Measurements from ENCODE around the gene KMT2E. TPM values are rescaled to one million over a fixed set of nuclear protein-coding genes. Genes with fewer than 3 reads are reported as not detected.

The KMT2E gene
- total and polyA plus RNA-seq, 11 donors, result 17.0 to 59.5 (median 44.3) TPM

GRCh38 chr7:105132835-105133234 is 118.8 kb downstream of the KMT2E start:
- DNase-seq (no peak), ATAC-seq (no peak)
- Histone ChIP-seq H3K4me3 (no peak overlapping the region), H3K27me3 (no peaks in the 10 kb centered on the region), H3K9me3 (no peaks in the 10 kb centered on the region), H3K27ac (no peak overlapping the region), H3K36me3 (peaks cover 0 to 34% (median 17%) of the 10 kb centered on the region in 9 donors), H3K4me1 (peaks cover 0 to 28% (median 7%) of the 10 kb centered on the region in 12 donors)
- TF ChIP-seq CTCF (IDR thresholded peaks at IDR 0.05) (no peak), POLR2A (IDR thresholded peaks at IDR 0.05) (no peak)
- WGBS, 4 donors, result 92 to 95% (median 94%) methylated on average over 10 of the region's 10 CpGs
- intact Hi-C loops (cut with DNase I), result no loop called here

GRCh38 chr7:105133358-105133757 is 119.4 kb downstream of the KMT2E start:
- 96 to 98% (median 96%) methylated on average over 7 of the region's 7 CpGs for WGBS, 4 donors
- Histone ChIP-seq H3K36me3 (peaks cover 0 to 40% (median 20%) of the 10 kb centered on the region in 9 donors), H3K27ac (no peak overlapping the region), H3K27me3 (no peaks in the 10 kb centered on the region), H3K9me3 (no peaks in the 10 kb centered on the region), H3K4me1 (peaks cover 0 to 28% (median 7%) of the 10 kb centered on the region in 12 donors), H3K4me3 (no peak overlapping the region)
- ATAC-seq (no peak), DNase-seq (no peak)
- TF ChIP-seq CTCF (IDR thresholded peaks at IDR 0.05) (no peak), POLR2A (IDR thresholded peaks at IDR 0.05) (no peak)
- intact Hi-C loops (cut with DNase I), result no loop called here

GRCh38 chr7:105133986-105134655 is 120.1 kb downstream of the KMT2E start:
- H3K4me1 ChIP-seq, result peaks cover 0 to 28% (median 7%) of the 10 kb centered on the region in 12 donors
- no peaks in the 10 kb centered on the region for H3K27me3 ChIP-seq
- intact Hi-C loops (cut with DNase I), result no loop called here
- 82 to 88% (median 85%) methylated on average over 9 of the region's 9 CpGs for WGBS, 4 donors
- no peak overlapping the region for H3K4me3 ChIP-seq
- no peak for DNase-seq
- no peak overlapping the region for H3K27ac ChIP-seq
- no peak for ATAC-seq
- TF ChIP-seq CTCF (IDR thresholded peaks at IDR 0.05), result no peak
- TF ChIP-seq POLR2A (IDR thresholded peaks at IDR 0.05), result no peak
- no peaks in the 10 kb centered on the region for H3K9me3 ChIP-seq
- H3K36me3 ChIP-seq, result peaks cover 0 to 46% (median 27%) of the 10 kb centered on the region in 9 donors

- Histone ChIP-seq H3K27ac (no peak overlapping the region), H3K4me1 (peaks cover 0 to 22% (median 5%) of the 10 kb centered on the region in 12 donors), H3K27me3 (no peaks in the 10 kb centered on the region), H3K4me3 (no peak overlapping the region), H3K36me3 (peaks cover 0 to 67% (median 46%) of the 10 kb centered on the region in 9 donors), H3K9me3 (no peaks in the 10 kb centered on the region)
- DNase-seq, result no peak
- WGBS, 4 donors, result 38 to 60% (median 58%) methylated on average over 3 of the region's 3 CpGs
- intact Hi-C loops (cut with DNase I), result no loop called here
- ATAC-seq, result peak; percentile 33 to 60 (median 47)
- TF ChIP-seq POLR2A (IDR thresholded peaks at IDR 0.05), result no peak
- TF ChIP-seq CTCF (IDR thresholded peaks at IDR 0.05), result peak in 3 of 12 donors; percentile 18 to 35 (median 23)
Observed at GRCh38 chr7:105136221-105136620, 122.2 kb downstream of the KMT2E start.
